Measurements from ENCODE around the gene CA10. TPM values are rescaled to one million over a fixed set of nuclear protein-coding genes. Genes with fewer than 3 reads are reported as not detected.
A peak's percentile ranks its signal among the peaks of the same experiment; 100 is the strongest.

CA10 gene
- total RNA-seq, 4 donors from 2014 or later = not detected

DNA sequence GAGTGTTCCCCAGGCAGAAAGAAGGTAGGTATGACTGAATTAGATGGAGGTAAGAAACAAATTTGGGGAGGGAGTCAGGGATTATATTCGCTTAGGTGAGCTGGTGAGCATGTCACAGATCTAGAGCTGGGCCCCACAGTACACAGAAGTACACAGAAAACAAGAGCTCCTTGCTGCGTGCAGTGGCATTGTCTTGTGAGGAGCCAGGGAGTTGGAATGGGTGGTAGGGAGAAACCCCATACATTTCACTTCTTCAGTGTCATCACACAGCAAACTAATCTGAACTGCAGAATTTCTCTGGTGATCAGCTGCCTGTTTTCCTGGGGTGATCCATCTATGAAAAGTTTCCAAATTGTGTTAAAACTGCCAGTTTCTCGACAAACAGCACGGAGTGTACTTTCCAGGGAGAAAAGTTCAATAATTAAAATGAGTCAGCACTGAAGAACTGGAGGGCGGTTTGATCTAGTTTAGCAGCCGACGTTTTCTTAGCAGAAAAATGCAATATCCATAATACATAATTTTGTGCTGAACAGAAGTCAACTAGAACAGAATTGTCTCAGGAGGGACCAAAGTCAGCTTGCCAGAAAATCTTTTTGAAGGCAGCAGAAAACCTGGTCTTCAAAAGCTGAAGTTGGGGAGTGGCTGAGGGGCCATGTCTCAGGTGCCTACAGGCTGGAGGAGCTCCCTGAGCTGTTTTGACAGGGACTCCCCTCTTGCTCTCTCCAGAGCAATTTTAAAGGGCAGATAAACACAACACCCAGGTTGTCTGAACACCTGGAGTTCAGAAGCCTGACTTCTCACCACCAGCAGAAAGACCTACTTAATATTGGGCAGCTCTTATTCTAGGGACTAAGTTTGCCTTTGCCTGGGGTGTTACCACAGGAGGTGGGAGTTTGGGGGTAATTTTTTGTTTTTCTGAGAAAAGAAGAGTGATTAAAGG, 448.6 kb downstream of the CA10 start:
- no peak for DNase-seq (ENCODE audit: low spot score in 2 of 2)
- Histone ChIP-seq H3K4me3 (no peak overlapping the region), H3K36me3 (no peaks in the 10 kb centered on the region), H3K27ac (no peak overlapping the region), H3K4me1 (peaks cover 12% of the 10 kb centered on the region), H3K9me3 (no peaks in the 10 kb centered on the region), H3K27me3 (peaks cover 5% of the 10 kb centered on the region)
- WGBS = 64% methylated on average over 7 of the region's 7 CpGs
- TF ChIP-seq POLR2AphosphoS5 (IDR thresholded peaks at IDR 0.05) = no peak
- no peak for TF ChIP-seq CTCF (IDR thresholded peaks at IDR 0.05)
- TF ChIP-seq EP300 (IDR thresholded peaks at IDR 0.05) = no peak
- no peak for TF ChIP-seq POLR2A (IDR thresholded peaks at IDR 0.05)

DNA sequence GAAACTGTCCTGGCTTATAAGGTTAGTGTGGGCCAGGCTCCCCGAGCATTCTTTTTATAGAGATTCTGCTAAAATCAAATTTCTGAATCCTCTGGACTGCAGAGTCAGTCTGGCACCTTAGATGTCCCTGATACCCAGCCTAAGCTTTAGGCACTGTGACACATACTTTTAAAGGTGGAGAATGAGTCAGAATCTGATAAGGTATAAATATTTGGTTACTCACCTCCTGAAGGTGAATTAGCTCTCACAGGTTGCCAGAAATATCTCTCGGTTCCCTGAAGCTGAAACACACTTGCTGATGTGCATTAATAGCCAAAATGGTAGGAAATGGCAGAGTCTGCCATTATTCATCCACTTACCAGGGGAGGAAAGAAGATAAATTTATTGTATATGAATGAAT, 451.3 kb downstream of the CA10 start:
- Histone ChIP-seq H3K9me3 (no peaks in the 10 kb centered on the region), H3K27ac (no peak overlapping the region), H3K4me3 (no peak overlapping the region), H3K36me3 (no peaks in the 10 kb centered on the region), H3K27me3 (peaks cover 5% of the 10 kb centered on the region), H3K4me1 (peaks cover 27% of the 10 kb centered on the region)
- 59% methylated on average over 2 of the region's 2 CpGs for whole genome bisulfite sequencing
- no peak for DNase-seq (ENCODE audit: low spot score in 2 of 2)
- TF ChIP-seq POLR2A (IDR thresholded peaks at IDR 0.05) (no peak), POLR2AphosphoS5 (IDR thresholded peaks at IDR 0.05) (no peak), CTCF (IDR thresholded peaks at IDR 0.05) (no peak), EP300 (IDR thresholded peaks at IDR 0.05) (no peak)

DNA sequence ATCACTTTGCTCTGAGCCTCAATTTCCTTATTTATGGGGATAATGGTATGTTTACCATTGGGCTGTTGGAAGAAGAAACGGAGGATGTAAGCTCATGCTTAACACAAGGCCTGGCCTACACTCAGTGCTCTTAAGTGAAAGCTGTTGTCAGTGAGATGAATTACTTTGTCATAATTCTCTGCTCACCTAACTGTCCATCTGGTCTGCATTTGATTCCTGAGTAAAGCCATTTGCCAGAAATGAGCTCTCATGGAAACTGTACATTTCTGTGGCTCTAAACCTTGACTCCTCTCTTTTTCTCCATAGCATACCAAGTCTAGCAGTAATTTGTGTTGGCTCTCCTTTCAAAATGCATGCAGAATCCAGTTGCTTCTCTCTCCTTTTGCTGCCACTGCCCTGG, 452.4 kb downstream of the CA10 start:
- H3K27ac ChIP-seq = no peak overlapping the region
- H3K4me1 ChIP-seq = peaks cover 27% of the 10 kb centered on the region
- no peak for TF ChIP-seq EP300 (IDR thresholded peaks at IDR 0.05)
- no peak for TF ChIP-seq CTCF (IDR thresholded peaks at IDR 0.05)
- no peak for TF ChIP-seq POLR2AphosphoS5 (IDR thresholded peaks at IDR 0.05)
- TF ChIP-seq POLR2A (IDR thresholded peaks at IDR 0.05) = no peak
- H3K4me3 ChIP-seq = no peak overlapping the region
- no peaks in the 10 kb centered on the region for H3K36me3 ChIP-seq
- 74% methylated on average over 1 of the region's 1 CpG for WGBS
- H3K27me3 ChIP-seq = no peaks in the 10 kb centered on the region
- DNase-seq (ENCODE audit: low spot score in 2 of 2) = no peak
- H3K9me3 ChIP-seq = no peaks in the 10 kb centered on the region

DNA sequence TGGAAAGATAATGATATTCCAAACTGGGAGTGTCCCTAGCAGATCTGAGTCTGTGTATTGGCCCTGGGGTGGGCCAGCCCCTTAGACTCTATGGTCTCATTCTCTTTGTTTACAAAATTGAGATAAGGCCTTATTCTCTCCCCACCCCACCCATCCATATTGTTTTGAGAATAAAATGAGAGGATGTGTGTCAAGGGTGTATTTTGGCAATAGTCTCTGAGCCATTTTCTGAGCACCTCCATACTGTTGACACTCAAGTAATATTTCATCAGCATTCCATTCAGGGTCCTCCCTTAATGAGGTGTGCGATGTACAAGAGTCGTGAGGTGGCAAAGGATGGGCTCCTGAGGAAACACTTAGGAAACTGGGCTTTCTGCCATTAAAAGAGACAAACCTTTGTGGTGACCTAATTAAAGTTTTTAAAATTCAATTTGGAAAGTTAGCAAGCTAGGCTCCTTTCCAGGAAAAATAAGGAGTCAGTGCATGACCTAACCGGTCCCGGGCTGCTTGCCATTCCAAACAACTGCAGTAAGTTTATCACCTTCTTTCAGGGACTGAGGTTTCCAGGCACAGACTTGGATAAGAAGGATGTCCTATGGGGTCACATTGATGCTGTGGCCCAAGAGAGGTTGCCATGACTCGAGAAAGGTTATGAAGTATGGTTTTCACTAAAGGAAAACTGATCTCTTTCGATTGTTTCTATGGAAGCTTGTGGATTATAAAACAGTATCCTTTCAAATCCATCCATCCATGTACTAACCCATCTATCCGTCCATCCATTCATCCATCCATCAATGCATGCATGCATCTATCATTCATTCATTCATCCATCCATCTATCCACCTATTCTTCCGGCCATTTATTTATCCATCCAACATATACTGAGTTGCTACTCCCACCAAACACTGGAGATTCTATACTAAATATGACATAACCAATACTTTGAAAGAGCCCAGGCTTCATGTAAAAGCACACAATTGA, 454.9 kb downstream of the CA10 start:
- H3K4me1 ChIP-seq = peaks cover 15% of the 10 kb centered on the region
- H3K36me3 ChIP-seq = no peaks in the 10 kb centered on the region
- no peaks in the 10 kb centered on the region for H3K27me3 ChIP-seq
- no peaks in the 10 kb centered on the region for H3K9me3 ChIP-seq
- no peak overlapping the region for H3K27ac ChIP-seq
- no peak overlapping the region for H3K4me3 ChIP-seq
- no peak for TF ChIP-seq CTCF (IDR thresholded peaks at IDR 0.05)
- no peak for TF ChIP-seq POLR2A (IDR thresholded peaks at IDR 0.05)
- no peak for TF ChIP-seq EP300 (IDR thresholded peaks at IDR 0.05)
- TF ChIP-seq POLR2AphosphoS5 (IDR thresholded peaks at IDR 0.05) = no peak
- 45% methylated on average over 8 of the region's 8 CpGs for WGBS
- peak in 1 of 2 donors; percentile 62 for DNase-seq (ENCODE audit: low spot score in 2 of 2)
